Measurements from ENCODE around the gene KLHL18. TPM values are rescaled to one million over a fixed set of nuclear protein-coding genes. Genes with fewer than 3 reads are reported as not detected.
"Not testable (repeated sequence)": the region's sequence is repeated elsewhere in the genome, so short reads cannot be mapped to it uniquely, and the experiment has no call there.

The KLHL18 gene
- total RNA-seq, 4 donors from 2014 or later, result 20.8 to 50.7 (median 38.8) TPM

GRCh38 chr3:47315069-47315647 lies 32.4 kb downstream of the KLHL18 start:
- WGBS, result 80% methylated on average over 5 of the region's 5 CpGs
- peaks cover 25% of the 10 kb centered on the region for H3K4me1 ChIP-seq
- H3K27me3 ChIP-seq, result no peaks in the 10 kb centered on the region
- H3K4me3 ChIP-seq, result no peak overlapping the region
- no peak overlapping the region for H3K27ac ChIP-seq
- H3K36me3 ChIP-seq, result peaks cover 5% of the 10 kb centered on the region
- DNase-seq (ENCODE audit: low spot score in 2 of 2), result no peak
- no peak for TF ChIP-seq POLR2A (IDR thresholded peaks at IDR 0.05)
- no peak for TF ChIP-seq EP300 (IDR thresholded peaks at IDR 0.05)
- no peak for TF ChIP-seq POLR2AphosphoS5 (IDR thresholded peaks at IDR 0.05)
- TF ChIP-seq, protein P1, sequence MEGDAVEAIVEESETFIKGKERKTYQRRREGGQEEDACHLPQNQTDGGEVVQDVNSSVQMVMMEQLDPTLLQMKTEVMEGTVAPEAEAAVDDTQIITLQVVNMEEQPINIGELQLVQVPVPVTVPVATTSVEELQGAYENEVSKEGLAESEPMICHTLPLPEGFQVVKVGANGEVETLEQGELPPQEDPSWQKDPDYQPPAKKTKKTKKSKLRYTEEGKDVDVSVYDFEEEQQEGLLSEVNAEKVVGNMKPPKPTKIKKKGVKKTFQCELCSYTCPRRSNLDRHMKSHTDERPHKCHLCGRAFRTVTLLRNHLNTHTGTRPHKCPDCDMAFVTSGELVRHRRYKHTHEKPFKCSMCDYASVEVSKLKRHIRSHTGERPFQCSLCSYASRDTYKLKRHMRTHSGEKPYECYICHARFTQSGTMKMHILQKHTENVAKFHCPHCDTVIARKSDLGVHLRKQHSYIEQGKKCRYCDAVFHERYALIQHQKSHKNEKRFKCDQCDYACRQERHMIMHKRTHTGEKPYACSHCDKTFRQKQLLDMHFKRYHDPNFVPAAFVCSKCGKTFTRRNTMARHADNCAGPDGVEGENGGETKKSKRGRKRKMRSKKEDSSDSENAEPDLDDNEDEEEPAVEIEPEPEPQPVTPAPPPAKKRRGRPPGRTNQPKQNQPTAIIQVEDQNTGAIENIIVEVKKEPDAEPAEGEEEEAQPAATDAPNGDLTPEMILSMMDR (IDR thresholded peaks at IDR 0.05), result no peak
- H3K9me3 ChIP-seq, result no peaks in the 10 kb centered on the region

GRCh38 chr3:47316151-47316550 lies 33.4 kb downstream of the KLHL18 start:
- WGBS, result 84% methylated on average over 1 of the region's 1 CpG
- H3K9me3 ChIP-seq; H3K27me3 ChIP-seq; H3K27ac ChIP-seq; H3K4me3 ChIP-seq; DNase-seq (ENCODE audit: low spot score in 2 of 2): not testable (repeated sequence)
- Histone ChIP-seq H3K36me3 (peaks cover 15% of the 10 kb centered on the region), H3K4me1 (peaks cover 25% of the 10 kb centered on the region)

- Histone ChIP-seq H3K36me3 (peaks cover 33% of the 10 kb centered on the region), H3K9me3 (no peaks in the 10 kb centered on the region), H3K27me3 (no peaks in the 10 kb centered on the region), H3K4me1 (peaks cover 25% of the 10 kb centered on the region), H3K27ac (no peak overlapping the region), H3K4me3 (no peak overlapping the region)
- TF ChIP-seq POLR2A (IDR thresholded peaks at IDR 0.05), result no peak
- TF ChIP-seq EP300 (IDR thresholded peaks at IDR 0.05), result no peak
- no peak for TF ChIP-seq POLR2AphosphoS5 (IDR thresholded peaks at IDR 0.05)
- TF ChIP-seq, protein P1 (IDR thresholded peaks at IDR 0.05), result no peak
- 56% methylated on average over 1 of the region's 1 CpG for whole genome bisulfite sequencing
- no peak for DNase-seq (ENCODE audit: low spot score in 2 of 2)
Measured at GRCh38 chr3:47318916-47319315, 36.2 kb downstream of the KLHL18 start.

DNA sequence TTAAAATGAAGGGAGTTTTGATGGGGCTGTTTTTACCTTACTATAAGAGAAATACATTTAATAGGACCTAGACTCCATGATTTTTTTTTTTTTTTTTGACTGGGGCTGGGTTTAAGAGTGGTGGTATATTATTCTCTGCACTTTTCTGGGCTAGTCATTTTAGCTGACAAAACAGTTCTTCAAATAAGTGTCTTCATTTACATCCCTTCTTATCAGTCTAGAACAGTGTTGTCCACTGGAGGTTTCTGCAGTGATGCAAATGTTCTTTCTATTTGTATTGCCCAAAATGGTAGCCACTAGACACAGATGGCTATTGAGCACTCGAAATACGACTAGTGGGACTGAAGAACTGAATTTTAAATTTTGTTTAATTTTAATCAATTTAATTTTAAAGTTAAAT lies 37.2 kb downstream of the KLHL18 start:
- H3K36me3 ChIP-seq, result peaks cover 40% of the 10 kb centered on the region
- TF ChIP-seq, protein P1 (IDR thresholded peaks at IDR 0.05), result no peak
- TF ChIP-seq POLR2A (IDR thresholded peaks at IDR 0.05) (no peak), EP300 (IDR thresholded peaks at IDR 0.05) (no peak), POLR2AphosphoS5 (IDR thresholded peaks at IDR 0.05) (no peak)
- no peak overlapping the region for H3K27ac ChIP-seq
- no peak for DNase-seq (ENCODE audit: low spot score in 2 of 2)
- WGBS, result 47% methylated on average over 2 of the region's 2 CpGs
- H3K27me3 ChIP-seq, result no peaks in the 10 kb centered on the region
- H3K4me1 ChIP-seq, result peaks cover 16% of the 10 kb centered on the region
- no peaks in the 10 kb centered on the region for H3K9me3 ChIP-seq
- H3K4me3 ChIP-seq, result no peak overlapping the region

DNA sequence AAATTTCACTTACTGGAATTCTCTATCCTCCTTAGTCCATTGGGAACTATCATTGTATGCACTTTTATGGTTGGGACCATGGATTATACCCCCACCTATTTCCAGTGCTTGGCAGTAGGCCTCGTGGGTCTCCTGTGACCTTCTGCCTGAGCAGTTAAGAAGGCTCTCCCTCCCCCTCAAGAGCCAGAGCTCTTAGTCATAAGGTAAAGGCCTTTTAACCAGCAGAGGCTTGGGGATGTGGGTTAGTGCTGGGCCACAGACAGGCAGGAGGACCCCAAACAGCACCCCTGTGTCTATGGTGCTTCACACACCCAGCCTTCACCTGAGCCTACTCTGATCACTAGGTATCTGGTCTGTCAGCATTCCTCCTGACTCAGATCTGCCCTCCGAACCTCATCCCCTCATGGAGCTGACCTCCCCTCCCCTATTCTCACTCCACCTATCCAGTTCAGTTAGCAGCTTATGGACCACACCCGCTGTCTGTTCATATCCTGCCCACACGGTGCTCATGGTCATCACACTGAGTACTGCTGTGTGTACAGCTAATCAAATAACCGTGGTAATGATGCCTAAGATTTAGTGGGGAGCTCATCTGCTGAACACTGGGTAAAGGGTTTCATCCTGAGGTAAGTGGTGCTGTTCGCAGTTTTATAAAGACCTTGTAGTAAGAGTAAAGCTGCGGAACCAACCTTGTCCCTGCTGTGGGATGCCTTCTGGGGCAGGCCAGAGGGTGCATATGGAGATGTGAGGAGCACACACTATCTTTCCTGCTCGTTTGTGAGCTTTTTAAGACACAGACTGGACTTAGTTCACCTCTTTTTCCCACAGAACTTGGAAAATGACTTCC lies 40.9 kb downstream of the KLHL18 start:
- Histone ChIP-seq H3K27me3 (no peaks in the 10 kb centered on the region), H3K4me1 (peaks cover 9% of the 10 kb centered on the region), H3K27ac (no peak overlapping the region), H3K4me3 (no peak overlapping the region), H3K36me3 (peaks cover 65% of the 10 kb centered on the region), H3K9me3 (no peaks in the 10 kb centered on the region)
- TF ChIP-seq, protein P1 (IDR thresholded peaks at IDR 0.05), result no peak
- TF ChIP-seq POLR2A (IDR thresholded peaks at IDR 0.05) (no peak), POLR2AphosphoS5 (IDR thresholded peaks at IDR 0.05) (no peak), EP300 (IDR thresholded peaks at IDR 0.05) (no peak)
- DNase-seq (ENCODE audit: low spot score in 2 of 2), result no peak
- WGBS, result 77% methylated on average over 8 of the region's 8 CpGs

All from suprapubic skin (tissue), 4 donors.